C4-2B (cell line): ENCODE data around the gene TNFRSF1B.

Source experiments
- H3K27ac ChIP-seq: fragments of 450-650 bp; 2 replicates; pipeline ENCODE4 v1.5.1; 2017
- CTCF ChIP-seq: fragments of 450-650 bp; conservative IDR thresholded peaks from 2 replicates; pipeline ENCODE4 v1.5.1; 2017; ENCODE audit warnings: mild to moderate bottlenecking
- ZFX ChIP-seq: fragments of 450-650 bp; IDR thresholded peaks from 2 replicates; pipeline ENCODE4 v1.6.1; 2017

Gene TNFRSF1B

DNA sequence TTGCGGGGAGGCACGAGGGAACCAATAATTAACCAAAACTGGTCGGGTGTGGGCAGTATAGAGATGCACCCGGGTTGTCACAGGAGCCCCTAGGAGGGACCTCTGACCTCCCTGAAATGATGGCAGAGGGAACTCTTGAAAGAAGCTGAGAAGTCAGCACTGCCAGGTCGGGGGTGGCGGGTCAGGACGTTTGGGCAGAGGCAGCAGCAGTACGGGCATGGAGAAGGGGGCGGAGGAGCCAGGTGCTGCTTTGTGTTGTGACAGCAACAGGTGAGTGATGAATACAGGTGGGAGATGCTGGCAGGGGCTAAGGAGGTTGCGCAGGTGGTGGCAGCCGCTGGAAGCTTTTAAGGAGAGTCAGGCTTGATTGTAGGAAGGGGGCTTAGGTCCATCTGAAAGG lies 11.7 kb downstream of the TNFRSF1B start:
- no peak overlapping the region for H3K27ac ChIP-seq
- TF ChIP-seq ZFX (no peak), CTCF (no peak)

GRCh38 chr1:12179111-12179519 lies 12.3 kb downstream of the TNFRSF1B start:
- H3K27ac ChIP-seq = no peak overlapping the region
- no peak for TF ChIP-seq CTCF
- no peak for TF ChIP-seq ZFX

DNA sequence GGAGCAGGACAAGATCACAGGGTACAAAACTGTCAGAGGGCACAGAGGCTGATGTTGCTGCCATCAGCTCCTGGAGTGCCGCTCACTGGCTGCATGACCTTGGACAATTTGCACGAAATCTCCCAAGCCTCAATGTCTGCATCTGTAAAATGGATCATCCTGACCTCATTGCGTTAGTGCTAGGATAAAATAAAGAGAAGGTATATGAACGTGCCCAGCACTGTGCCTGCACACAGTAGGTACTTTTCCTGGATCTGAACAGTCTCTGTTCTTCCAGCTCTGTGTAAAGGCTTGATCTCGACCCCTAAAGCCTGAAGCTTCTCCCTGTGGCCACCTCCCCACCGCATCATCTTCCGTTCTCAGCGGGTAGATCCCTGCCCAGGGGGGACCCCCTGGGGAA lies 12.9 kb downstream of the TNFRSF1B start:
- H3K27ac ChIP-seq = no peak overlapping the region

GRCh38 chr1:12180315-12180714 lies 13.5 kb downstream of the TNFRSF1B start:
- no peak overlapping the region for H3K27ac ChIP-seq
- TF ChIP-seq CTCF = no peak
- TF ChIP-seq ZFX = no peak

More for the DNA sequence above, 12.9 kb downstream of the TNFRSF1B start:
- TF ChIP-seq ZFX (no peak), CTCF (no peak)

DNA sequence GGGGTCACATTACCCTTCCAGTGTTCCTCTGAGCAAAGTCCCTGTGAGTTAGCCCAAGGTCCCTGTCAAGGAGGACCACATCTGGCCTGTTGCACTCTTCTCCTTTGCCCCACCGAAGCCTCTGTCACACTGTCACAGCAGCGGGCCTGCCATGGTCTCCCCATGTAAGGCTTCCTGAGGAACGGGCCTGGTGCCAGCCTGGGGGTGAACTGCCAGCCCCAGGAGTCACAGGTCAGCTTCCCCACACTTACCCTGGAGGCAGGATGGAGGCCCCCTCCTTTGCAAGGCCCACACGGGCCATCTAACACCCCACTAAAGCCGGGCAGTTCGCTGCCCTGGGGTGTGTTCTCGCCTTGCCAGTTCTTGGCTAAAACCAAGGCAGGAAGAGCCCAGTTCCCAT lies 14.1 kb downstream of the TNFRSF1B start:
- H3K27ac ChIP-seq = no peak overlapping the region
- no peak for TF ChIP-seq CTCF
- TF ChIP-seq ZFX = no peak

GRCh38 chr1:12181568-12181967 lies 14.8 kb downstream of the TNFRSF1B start:
- TF ChIP-seq ZFX = no peak
- no peak for TF ChIP-seq CTCF
- H3K27ac ChIP-seq = no peak overlapping the region

DNA sequence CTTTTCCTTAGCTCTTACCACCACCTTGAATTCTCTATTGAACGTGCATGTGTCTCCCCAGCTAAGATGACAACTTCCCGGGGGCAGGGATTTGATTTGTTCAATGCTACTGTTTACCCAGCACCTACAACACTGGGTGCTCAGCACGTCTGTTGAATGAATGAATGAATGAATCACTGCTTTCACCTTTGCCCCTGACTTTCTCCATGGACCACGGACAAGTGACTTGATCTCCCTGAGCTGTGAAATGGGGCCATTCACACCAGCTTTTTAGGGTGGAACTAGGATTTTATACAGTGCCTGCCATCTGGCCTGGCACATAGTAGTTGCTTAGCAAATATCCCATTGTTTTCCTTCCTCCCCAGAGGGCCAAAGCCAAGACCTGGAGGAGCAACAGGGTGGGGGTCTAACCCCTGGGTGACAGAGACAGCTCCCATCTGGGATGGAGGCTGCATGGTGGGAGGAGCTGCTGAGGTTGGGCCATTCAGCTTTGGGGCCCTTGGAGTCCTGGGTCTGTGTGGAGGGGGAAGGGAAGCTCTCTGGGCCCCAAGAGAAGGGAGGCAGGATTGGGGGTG lies 15.7 kb downstream of the TNFRSF1B start:
- H3K27ac ChIP-seq = no peak overlapping the region
- TF ChIP-seq ZFX (no peak), CTCF (no peak)
